Endometrium (tissue), 2 donors: ENCODE results near the gene DCC.

Source experiments
- FAIRE-seq: peaks from 2 replicates; lab custom pipeline; 2012; peaks lifted over from hg19 to GRCh38; lab: Jason Lieb, UNC
- donor health status: control.
- donor health status: control.

The DCC gene

GRCh38 chr18:52598921-52599320 lies 258.9 kb downstream of the DCC start:
- no peak for FAIRE-seq

GRCh38 chr18:52602820-52603219 lies 262.8 kb downstream of the DCC start:
- no peak for FAIRE-seq

- no peak for FAIRE-seq
These were observed 265.3 kb downstream of the DCC start for GRCh38 chr18:52605345-52605744.

DNA sequence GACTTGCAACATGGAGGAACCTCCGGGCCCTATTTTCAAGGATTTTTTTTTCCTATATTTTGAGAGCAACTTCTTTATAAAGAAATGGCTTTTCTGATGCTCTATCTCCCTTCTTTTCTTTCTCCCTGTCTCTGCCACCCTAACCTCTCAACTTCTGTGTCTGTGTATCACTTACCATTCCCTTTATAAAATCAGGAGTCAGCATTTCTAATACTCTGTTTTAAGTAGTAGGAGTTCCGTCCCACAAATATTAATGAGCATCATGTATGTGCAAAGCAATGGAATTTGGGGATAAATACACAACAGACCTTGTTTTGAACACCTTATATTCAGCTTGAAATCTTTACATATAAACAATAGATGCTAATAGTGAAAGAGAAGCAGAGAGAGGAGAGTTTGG lies 268.0 kb downstream of the DCC start:
- no peak for FAIRE-seq

GRCh38 chr18:52610451-52611115 lies 270.6 kb downstream of the DCC start:
- FAIRE-seq: no peak

GRCh38 chr18:52612406-52612805 lies 272.4 kb downstream of the DCC start:
- no peak for FAIRE-seq

- no peak for FAIRE-seq
These were observed 275.3 kb downstream of the DCC start for GRCh38 chr18:52615321-52615720.

- FAIRE-seq: no peak
These were observed 275.9 kb downstream of the DCC start for GRCh38 chr18:52615943-52616342.

DNA sequence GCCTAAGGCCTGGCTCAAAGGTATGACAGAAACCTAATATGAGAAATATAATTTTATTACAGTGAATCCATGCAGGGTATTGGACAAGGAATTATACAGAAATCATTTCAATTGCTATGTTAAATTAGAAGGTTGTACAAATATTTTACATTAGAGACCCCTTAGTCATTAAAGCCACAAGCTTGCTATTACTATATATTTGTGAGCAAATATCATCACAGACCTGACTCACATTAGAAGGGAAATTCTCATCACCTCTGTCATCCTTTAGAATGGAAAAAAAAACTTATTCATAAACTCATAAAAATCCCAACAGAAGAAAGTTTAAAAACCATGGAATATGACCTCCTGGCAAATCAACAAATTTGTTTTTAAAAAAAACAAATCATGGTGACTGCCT lies 277.9 kb downstream of the DCC start:
- FAIRE-seq: no peak

DNA sequence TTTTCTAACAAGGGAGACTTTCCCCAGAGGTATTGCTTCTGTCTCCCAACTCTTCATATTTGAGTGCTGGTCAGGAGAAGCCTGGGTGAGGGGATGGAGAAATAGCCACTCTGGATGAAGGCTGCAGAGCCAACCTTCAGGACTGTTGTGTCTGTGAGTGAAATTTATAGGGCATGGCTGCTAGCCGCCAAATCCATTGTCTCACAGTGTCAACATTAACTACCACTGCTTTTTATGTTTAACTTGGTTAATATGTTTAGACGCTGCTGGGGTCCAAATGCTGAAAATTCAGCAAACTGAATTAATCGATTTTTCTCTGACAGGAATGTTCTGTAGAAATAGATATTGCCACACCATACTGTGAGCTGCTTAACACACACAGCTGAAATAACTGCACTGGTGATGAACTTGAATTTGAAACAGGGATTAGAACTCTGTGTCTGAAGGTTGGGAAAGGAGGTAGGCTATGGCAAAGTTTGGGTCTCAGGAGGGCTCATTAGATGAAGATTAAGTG lies 281.0 kb downstream of the DCC start:
- FAIRE-seq: no peak

- no peak for FAIRE-seq
These were observed 284.7 kb downstream of the DCC start for GRCh38 chr18:52624702-52625101.

DNA sequence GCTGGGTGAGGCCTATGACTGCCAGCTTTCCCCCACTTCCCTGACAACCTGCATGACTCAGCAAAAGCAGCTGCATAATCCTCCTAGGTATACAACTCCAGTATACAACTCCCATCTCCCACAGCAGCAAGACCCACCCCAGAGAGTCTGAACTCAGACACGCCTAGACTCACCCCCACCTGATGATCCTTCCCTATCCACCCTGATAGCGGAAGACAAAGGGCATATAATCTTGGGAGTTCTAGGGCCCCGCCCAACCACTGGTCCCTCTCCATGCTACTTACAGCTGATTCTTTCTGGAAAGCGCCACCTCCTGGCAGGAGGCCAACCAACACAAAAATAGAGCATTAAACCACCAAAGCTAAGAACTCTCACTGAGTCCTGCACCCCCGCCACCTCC lies 296.5 kb downstream of the DCC start:
- FAIRE-seq: no peak

GRCh38 chr18:52648201-52648600 lies 308.2 kb downstream of the DCC start:
- no peak for FAIRE-seq

DNA sequence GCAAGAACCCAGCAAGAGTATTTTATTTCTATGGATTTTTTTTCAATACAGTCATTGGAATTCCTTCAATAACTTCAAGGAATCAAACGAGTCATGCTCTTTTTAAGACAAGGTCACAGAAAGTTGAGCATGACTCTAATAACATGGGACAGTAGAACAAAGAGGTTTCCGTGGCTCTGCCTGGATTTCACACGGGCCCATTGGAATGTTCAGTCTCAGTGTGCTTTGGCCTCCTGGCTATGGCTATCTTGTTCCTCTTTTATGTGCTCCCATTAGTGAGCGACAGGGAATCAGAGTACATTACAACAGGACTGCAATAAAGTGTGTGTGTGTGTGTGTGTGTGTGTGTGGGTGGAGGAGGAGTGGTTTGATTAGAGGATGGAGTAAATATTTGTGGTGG lies 312.4 kb downstream of the DCC start:
- FAIRE-seq: no peak

DNA sequence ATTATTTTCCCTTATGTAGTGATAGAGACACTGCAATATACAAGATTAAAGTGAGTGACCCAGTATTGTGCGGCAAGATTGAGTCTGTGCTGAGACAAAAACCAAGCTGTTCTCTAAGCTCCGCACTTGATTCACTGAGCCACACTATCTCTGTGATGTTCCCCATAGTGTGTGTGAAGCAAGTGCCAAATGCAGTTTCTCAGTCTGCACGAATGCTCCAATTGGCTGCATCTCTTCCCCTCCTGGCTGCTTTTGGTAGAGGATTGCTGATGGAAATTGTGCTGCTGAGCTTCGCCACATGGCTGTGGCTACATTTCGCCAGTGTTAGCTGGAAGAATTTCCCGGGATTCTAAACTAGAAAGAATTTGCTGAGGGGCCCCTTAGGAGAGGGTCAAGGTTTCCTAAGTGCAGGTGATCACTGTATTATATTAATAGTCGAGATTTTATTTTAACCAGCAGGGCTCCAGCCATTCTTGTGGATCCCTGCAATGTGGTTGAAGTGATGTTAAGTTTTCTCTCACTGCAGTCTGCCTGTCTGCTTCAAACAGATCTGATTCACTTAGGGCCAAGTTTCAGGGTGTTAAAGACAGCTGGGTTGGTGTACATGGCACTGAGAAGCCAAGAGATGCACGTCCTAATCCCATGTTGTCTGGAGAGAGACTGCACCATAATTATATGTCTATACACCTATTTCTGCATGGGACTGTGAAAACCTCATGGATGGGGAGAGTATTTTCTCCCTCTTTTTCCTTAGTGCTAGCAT lies 317.2 kb downstream of the DCC start:
- FAIRE-seq: no peak

DNA sequence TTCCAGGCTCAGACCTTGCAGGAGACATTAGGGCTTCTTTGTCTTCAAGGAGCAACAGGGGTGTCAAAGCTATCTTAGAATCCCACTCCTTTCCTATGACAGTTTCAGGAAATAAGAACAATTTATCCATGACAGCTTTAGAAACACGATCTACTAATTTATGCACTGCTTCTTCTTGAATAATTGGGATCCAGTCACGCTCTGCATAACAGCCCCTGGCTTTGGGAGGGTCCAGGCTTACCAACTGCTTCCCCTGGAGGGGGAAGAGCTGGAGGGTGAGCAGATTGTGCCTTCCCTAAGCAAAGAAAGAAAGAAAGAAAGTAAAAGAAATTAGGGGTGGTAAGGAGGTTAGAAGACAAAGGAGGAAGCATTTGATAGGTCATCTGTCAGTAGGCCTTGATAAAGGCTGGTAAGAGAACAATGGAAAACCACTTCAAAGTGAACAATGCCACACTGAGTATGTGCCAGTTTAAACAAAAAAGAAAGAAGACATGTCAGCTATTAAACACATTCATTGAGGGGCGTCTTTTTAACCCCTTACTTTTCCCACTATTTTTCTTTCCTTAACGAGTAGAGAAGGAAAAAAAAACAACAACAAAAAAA lies 327.6 kb downstream of the DCC start:
- FAIRE-seq: no peak

GRCh38 chr18:52670896-52671295 lies 330.9 kb downstream of the DCC start:
- FAIRE-seq: no peak

GRCh38 chr18:52678034-52678433 lies 338.0 kb downstream of the DCC start:
- no peak for FAIRE-seq

DNA sequence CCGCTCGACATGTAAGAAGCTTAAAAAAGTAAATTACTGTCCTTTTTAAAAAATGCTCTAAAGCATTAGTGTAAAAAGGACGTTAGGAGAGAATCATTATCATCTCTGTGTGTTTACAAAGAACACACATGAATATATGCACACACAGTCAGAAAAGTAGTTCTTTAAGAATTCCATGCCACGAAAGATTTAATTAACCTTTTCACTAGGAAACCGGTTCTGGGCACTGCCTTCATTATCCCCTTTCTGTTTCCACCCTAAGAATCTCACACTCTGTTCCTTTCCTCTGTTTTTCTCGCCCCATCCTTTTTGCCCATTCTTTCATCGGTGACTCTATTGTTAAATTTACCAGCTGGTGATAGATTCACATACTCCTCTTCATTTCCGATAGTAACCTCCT lies 338.6 kb downstream of the DCC start:
- no peak for FAIRE-seq

DNA sequence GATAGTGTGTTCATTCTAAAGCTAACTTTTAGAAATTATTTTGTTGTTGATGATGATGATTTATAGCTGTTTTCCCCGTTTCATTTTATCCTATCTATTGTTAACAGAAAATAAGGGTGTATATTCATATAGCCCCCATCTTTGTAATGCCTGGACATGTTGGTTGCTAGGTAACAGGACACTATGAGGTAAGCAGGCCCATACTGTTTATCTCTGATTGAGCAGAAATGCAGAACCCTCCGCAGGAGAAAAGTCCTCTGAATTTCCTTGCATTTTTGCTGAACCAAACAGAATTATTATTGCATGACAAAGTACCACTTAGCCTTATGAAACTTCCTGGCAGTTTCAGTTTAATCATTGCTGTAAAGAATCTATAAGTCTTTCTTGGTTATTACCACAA lies 339.4 kb downstream of the DCC start:
- FAIRE-seq: no peak

GRCh38 chr18:52682260-52682659 lies 342.3 kb downstream of the DCC start:
- no peak for FAIRE-seq

DNA sequence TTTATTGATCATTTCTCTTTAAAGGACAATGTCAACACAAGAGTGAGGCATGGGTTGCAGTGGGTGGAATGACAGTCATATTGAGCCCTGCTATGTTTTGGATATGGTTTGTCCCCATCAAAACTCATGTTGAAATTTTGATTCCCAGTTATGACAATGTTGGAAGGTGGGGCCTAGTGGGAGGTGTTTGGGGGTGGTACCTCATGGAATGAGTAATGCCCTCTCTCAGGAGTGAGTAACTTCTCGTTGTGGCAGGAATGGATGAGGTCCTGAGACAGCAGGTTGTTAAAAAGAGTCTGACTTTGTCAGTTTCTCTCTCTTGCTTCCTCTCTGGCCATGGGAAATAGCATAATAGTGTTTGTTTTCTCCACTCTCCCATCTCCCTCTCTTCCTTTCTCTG lies 345.3 kb downstream of the DCC start:
- FAIRE-seq: no peak

DNA sequence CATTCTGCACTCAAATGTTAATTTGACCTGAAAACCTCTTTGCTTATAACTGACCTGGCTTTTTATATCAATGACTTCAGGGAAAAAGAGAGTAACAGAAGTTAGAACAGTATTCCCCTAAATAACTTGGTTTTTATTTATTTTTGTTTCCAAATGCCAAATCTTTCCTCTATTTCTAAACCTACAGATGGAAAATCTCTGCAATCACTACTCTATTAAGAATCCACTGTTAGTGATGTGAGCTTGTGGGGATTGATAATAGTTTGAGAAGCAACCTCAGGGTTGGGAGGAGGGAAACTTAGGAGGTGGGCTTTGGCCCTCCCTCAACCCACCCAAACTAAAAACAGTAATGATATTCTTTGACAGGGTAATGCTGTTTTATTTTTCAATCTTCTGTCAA lies 351.8 kb downstream of the DCC start:
- FAIRE-seq: no peak
